K562 treated with DMSO at 1 percent for 48 hours (cell line): ENCODE results near the gene PRPF18. TPM values are rescaled to one million over a fixed set of nuclear protein-coding genes. Genes with fewer than 3 reads are reported as not detected.

ENCODE experiments used
- total RNA-seq: library from RNA; unstranded; fragments of 300-600 nt; gene quantifications from 2 replicates; pipeline ENCODE4 v1.2.3, GENCODE V29; 2022; ENCODE audit warnings: low replicate concordance; ENCODE audit errors: extremely low read depth

The PRPF18 gene, protein sequence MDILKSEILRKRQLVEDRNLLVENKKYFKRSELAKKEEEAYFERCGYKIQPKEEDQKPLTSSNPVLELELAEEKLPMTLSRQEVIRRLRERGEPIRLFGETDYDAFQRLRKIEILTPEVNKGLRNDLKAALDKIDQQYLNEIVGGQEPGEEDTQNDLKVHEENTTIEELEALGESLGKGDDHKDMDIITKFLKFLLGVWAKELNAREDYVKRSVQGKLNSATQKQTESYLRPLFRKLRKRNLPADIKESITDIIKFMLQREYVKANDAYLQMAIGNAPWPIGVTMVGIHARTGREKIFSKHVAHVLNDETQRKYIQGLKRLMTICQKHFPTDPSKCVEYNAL
- not detected in 2 replicates for total RNA-seq

DNA sequence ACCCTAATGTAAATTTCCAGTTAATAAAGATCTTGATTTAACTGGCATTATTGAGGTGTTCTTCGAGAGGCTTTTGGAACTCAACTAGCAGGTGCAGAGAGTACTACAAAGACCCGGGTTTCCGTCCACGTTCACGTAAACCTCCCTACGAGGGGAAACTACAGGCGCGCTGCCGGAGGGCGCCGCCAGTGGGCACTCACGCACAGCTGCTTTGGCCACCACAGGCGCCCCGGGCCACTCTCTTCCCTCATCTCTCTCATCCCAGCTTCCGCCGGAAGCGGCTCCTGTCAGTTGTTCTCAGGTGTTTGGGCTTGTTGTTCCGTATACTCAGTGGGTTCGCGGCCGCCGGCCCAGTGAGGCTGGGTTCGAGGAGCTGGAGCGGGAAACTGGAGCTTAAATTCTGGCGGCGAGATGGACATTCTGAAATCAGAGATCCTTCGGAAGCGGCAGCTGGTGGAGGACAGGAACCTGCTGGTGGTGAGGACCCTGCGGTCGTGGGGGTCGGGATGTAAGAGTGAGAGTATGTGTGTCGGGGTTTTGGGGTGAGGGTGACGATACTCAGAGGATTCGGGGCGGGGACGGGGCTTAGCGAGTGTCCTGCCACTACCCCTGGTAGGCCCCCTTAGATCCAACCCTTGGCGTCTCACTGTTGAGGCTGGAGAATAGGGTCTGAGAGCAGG is at the start of gene PRPF18:
PRPF18 (plus strand) TSS at position 290 of the 680 bp plus-strand sequence; CDS start at position 412, 122 bp downstream.

Other genes starting within 250 kb of the PRPF18 start
- gene SEPHS1, start 238.7 kb upstream of the PRPF18 start, total RNA-seq: not detected in 2 replicates
- not detected in 2 replicates for gene BEND7, start 58.0 kb upstream of the PRPF18 start, total RNA-seq